Activated T-cell treated with anti-CD3 and anti-CD28 coated beads, Interleukin-2, amount 50 U/mL, for 4 hours (primary cell): Measurements from ENCODE around the gene GLT8D2. TPM values are rescaled to one million over a fixed set of nuclear protein-coding genes. Genes with fewer than 3 reads are reported as not detected.

Source experiments
- total RNA-seq, 3 donors: library from RNA; stranded (reverse); gene quantifications; one replicate each; pipeline ENCODE4 v1.2.1, GENCODE V29; 2021

Gene GLT8D2
- total RNA-seq, 3 donors from 2014 or later: 0.16 TPM; not detected in 2

Other genes with a start within 250 kb of the GLT8D2 start
- gene NT5DC3, start 209.0 kb downstream of the GLT8D2 start, total RNA-seq: 10 to 100 TPM; 13.6 to 15.1 (median 14.1) TPM
- 100 to 1,000 TPM; 422 to 538 (median 503) TPM for gene HSP90B1, start 119.8 kb downstream of the GLT8D2 start, total RNA-seq
- gene TDG, start 84.3 kb downstream of the GLT8D2 start, total RNA-seq: 10 to 100 TPM; 49.6 to 58.3 (median 50.0) TPM
- gene HCFC2, start 14.3 kb upstream of the GLT8D2 start, total RNA-seq: 1 to 10 TPM; 7.5 to 8.0 (median 7.6) TPM
- 10 to 100 TPM; 20.6 to 25.7 (median 22.9) TPM for gene NFYB, start 88.0 kb upstream of the GLT8D2 start, total RNA-seq
- 100 to 1,000 TPM; 157 to 195 (median 162) TPM for gene TXNRD1, start 165.6 kb upstream of the GLT8D2 start, total RNA-seq